ENCODE data around the gene GNG5. TPM values are rescaled to one million over a fixed set of nuclear protein-coding genes. Genes with fewer than 3 reads are reported as not detected.

The GNG5 gene
- total and polyA plus RNA-seq, 12 donors = 140 to 254 (median 164) TPM

DNA sequence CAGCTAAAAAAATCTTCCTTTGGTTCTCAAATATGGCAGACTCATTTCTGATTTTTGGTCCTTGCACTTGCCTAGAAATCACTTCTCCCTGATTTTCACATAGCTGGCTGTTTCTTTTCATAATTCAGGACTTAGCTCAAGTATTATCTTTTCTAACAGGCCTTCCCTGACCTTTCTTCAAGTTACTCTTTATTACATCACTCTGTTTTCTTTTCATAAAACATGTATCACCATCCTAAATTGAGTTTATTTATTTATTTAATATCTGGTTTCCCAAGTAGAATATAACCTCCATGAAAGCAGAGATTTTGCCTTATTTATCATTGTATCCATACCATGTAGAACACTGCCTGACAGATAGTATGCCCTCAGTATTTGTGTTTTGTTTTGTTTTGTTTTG is 18.2 kb upstream of the GNG5 start:
- TF ChIP-seq, protein P1, sequence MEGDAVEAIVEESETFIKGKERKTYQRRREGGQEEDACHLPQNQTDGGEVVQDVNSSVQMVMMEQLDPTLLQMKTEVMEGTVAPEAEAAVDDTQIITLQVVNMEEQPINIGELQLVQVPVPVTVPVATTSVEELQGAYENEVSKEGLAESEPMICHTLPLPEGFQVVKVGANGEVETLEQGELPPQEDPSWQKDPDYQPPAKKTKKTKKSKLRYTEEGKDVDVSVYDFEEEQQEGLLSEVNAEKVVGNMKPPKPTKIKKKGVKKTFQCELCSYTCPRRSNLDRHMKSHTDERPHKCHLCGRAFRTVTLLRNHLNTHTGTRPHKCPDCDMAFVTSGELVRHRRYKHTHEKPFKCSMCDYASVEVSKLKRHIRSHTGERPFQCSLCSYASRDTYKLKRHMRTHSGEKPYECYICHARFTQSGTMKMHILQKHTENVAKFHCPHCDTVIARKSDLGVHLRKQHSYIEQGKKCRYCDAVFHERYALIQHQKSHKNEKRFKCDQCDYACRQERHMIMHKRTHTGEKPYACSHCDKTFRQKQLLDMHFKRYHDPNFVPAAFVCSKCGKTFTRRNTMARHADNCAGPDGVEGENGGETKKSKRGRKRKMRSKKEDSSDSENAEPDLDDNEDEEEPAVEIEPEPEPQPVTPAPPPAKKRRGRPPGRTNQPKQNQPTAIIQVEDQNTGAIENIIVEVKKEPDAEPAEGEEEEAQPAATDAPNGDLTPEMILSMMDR (IDR thresholded peaks at IDR 0.05) = no peak
- no peak for ATAC-seq
- no peak for DNase-seq

DNA sequence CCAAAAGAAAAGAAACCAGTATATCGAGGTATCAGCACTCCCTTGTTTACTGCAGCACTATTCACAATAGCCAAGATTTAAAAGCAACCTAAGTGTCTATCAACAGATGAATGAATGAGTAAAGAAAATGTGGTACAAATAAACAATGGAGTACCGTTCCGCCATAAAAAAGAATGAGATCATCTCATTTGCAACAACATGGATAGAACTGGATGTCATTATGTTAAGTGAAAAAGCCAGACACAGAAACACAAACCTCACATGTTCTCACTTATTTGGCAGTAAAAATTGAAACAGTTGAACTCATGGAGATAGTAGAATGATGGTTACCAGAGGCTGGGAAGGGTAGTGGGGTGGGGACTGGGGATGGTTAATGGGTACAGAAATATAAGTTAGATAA is 4.3 kb upstream of the GNG5 start:
- Histone ChIP-seq H3K9me3 (peaks cover 0 to 28% (median 5%) of the 10 kb centered on the region in 11 donors), H3K36me3 (peaks cover 0 to 8% (median 0%) of the 10 kb centered on the region in 9 donors), H3K27ac (no peak overlapping the region), H3K4me1 (peaks cover 0 to 12% (median 7%) of the 10 kb centered on the region in 9 donors), H3K27me3 (no peaks in the 10 kb centered on the region), H3K4me3 (no peak overlapping the region)
- TF ChIP-seq, protein P1 (IDR thresholded peaks at IDR 0.05) = no peak
- ATAC-seq = no peak
- DNase-seq = no peak
- intact Hi-C loops (cut with DNase I) = loop anchor here in 1 of 10 donors (10.0 kb wide), 1 partner anchor 54 kb away; no protein-coding TSS in a partner anchor
- WGBS, 2 donors = 90 to 92% methylated on average over 3 of the region's 3 CpGs

More for the DNA sequence above, 18.2 kb upstream of the GNG5 start:
- no peak overlapping the region for H3K27ac ChIP-seq
- no peak overlapping the region for H3K4me3 ChIP-seq
- no peaks in the 10 kb centered on the region for H3K27me3 ChIP-seq
- peaks cover 0 to 18% (median 0%) of the 10 kb centered on the region in 9 donors for H3K36me3 ChIP-seq
- no peaks in the 10 kb centered on the region for H3K9me3 ChIP-seq
- H3K4me1 ChIP-seq = no peaks in the 10 kb centered on the region
- intact Hi-C loops (cut with DNase I) = no loop called here

DNA sequence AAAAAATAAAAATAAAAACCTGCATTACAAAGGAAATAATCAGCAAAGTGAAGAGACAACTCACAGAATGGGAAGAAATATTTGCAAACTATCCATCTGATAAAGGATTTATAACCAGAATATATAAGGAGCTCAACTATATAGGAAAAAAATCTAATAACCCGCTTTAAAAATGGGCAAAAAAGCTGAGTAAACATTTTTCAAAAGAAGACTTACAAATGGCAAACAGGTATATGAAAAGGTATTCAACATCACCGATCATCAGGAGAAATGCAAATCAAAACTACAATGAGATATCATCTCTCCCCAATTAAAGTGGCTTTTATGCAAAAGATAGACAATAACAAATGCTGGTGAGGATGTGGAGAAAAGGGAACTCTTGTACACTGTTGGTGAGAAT is 3.8 kb upstream of the GNG5 start:
- Histone ChIP-seq H3K4me3 (no peak overlapping the region), H3K9me3 (peaks cover 0 to 28% (median 5%) of the 10 kb centered on the region in 11 donors), H3K27me3 (no peaks in the 10 kb centered on the region), H3K27ac (no peak overlapping the region), H3K4me1 (peaks cover 0 to 12% (median 7%) of the 10 kb centered on the region in 9 donors), H3K36me3 (peaks cover 0 to 8% (median 0%) of the 10 kb centered on the region in 9 donors)
- no peak for ATAC-seq
- 47 to 99% methylated on average over 2 of the region's 2 CpGs for WGBS, 2 donors
- TF ChIP-seq, protein P1 (IDR thresholded peaks at IDR 0.05) = no peak
- intact Hi-C loops (cut with DNase I) = loop anchor here in 1 of 10 donors (10.0 kb wide), 1 partner anchor 55 kb away; no protein-coding TSS in a partner anchor
- DNase-seq = no peak

DNA sequence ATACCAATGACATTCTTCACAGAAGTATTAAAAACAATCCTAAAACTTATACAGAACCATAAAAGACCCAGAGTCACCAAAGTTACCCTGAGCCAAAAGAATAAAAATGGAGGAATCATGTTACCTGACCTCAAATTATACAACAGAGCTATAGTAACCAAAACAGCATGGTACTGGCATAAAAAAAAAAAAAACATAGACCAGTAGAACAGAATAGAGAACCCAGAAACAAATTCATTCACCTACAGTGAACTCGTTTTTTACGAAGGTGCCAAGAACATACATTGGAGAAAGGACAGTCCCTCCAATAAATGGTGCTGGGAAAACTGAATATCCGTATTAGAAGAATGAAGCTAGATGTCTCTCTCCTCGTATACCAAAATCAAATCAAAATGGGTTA is 2.6 kb upstream of the GNG5 start:
- Histone ChIP-seq H3K4me3 (no peak overlapping the region), H3K36me3 (peaks cover 0 to 8% (median 0%) of the 10 kb centered on the region in 9 donors), H3K27ac (no peak overlapping the region), H3K9me3 (peaks cover 0 to 28% (median 5%) of the 10 kb centered on the region in 11 donors), H3K4me1 (peaks cover 0 to 19% (median 13%) of the 10 kb centered on the region in 9 donors), H3K27me3 (no peaks in the 10 kb centered on the region)
- 97 to 98% methylated on average over 4 of the region's 4 CpGs for WGBS, 2 donors
- intact Hi-C loops (cut with DNase I) = loop anchor here in 6 of 10 donors (5.0 to 10.0 kb wide), 5 partner anchors 63 to 113 kb away; partner anchors contain the start of gene CTBS (in 5 of the 6)
- TF ChIP-seq, protein P1 (IDR thresholded peaks at IDR 0.05) = no peak
- ATAC-seq (no peak), DNase-seq (no peak)
